Mesothelial cell of epicardium (in vitro differentiated cells): ENCODE results near the gene C16orf95. TPM values are rescaled to one million over a fixed set of nuclear protein-coding genes. Genes with fewer than 3 reads are reported as not detected.
"Not testable (repeated sequence)": the region's sequence is repeated elsewhere in the genome, so short reads cannot be mapped to it uniquely, and the experiment has no call there.

Experiments
- DNase-seq, 2 experiments: peaks; one replicate each; pipeline ENCODE4 v3.0.0; 2021; ENCODE audit warnings: low spot score in 2 of 2; ENCODE audit not compliant: unreplicated experiment in 2 of 2
- H3K27ac Mint-ChIP-seq: 2 replicates; pipeline ENCODE4 v1.8.0; 2021; ENCODE audit warnings: mixed read lengths
- H3K27me3 Mint-ChIP-seq: 2 replicates; pipeline ENCODE4 v1.8.0; 2021; ENCODE audit warnings: low read depth, mixed read lengths
- H3K36me3 Mint-ChIP-seq: 2 replicates; pipeline ENCODE4 v1.8.0; 2021; ENCODE audit warnings: mixed read lengths
- H3K4me1 Mint-ChIP-seq: 2 replicates; pipeline ENCODE4 v1.8.0; 2021; ENCODE audit warnings: mixed read lengths
- H3K4me3 Mint-ChIP-seq: 2 replicates; pipeline ENCODE4 v1.8.0; 2021; ENCODE audit warnings: mild to moderate bottlenecking, moderate library complexity, mixed read lengths
- H3K9me3 Mint-ChIP-seq: 2 replicates; pipeline ENCODE4 v1.8.0; 2021; ENCODE audit warnings: mixed read lengths
- total RNA-seq: library from RNA; stranded (reverse); gene quantifications from 3 replicates; pipeline ENCODE4 v1.2.1, GENCODE V29; 2021
- TF ChIP-seq, protein P1 (sequence below): fragments of 200-600 bp; sonication (generic); IDR thresholded peaks from one replicate; pipeline ENCODE4 v1.5.0; 2021; ENCODE audit warnings: antibody characterized with exemption; ENCODE audit not compliant: unreplicated experiment

C16orf95 gene
- total RNA-seq, 1 donor from 2014 or later: 4.6 TPM

DNA sequence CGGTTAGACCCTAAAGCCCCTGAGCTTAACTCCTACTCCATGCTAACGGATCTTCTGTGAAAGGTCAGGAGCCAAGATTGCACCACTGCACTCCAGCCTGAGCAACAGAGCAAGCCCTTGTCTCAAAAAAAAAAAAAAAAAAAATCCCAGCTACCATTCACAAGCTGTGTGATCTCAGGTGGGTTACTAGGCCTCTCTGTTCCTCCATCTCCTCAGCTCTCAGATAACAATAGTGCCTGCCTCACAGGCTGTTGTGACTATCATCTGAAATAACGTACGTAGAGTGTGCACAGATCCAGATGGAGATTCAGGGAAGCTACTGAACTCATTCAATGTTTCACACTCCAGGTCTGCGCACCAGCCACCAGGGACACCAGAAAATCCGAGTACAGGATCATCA lies 57.8 kb downstream of the C16orf95 start:
- H3K4me3 Mint-ChIP-seq: no peak overlapping the region
- TF ChIP-seq, protein P1, sequence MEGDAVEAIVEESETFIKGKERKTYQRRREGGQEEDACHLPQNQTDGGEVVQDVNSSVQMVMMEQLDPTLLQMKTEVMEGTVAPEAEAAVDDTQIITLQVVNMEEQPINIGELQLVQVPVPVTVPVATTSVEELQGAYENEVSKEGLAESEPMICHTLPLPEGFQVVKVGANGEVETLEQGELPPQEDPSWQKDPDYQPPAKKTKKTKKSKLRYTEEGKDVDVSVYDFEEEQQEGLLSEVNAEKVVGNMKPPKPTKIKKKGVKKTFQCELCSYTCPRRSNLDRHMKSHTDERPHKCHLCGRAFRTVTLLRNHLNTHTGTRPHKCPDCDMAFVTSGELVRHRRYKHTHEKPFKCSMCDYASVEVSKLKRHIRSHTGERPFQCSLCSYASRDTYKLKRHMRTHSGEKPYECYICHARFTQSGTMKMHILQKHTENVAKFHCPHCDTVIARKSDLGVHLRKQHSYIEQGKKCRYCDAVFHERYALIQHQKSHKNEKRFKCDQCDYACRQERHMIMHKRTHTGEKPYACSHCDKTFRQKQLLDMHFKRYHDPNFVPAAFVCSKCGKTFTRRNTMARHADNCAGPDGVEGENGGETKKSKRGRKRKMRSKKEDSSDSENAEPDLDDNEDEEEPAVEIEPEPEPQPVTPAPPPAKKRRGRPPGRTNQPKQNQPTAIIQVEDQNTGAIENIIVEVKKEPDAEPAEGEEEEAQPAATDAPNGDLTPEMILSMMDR: no peak
- no peak overlapping the region for H3K27ac Mint-ChIP-seq
- H3K27me3 Mint-ChIP-seq: peaks cover 13% of the 10 kb centered on the region
- peaks cover 7% of the 10 kb centered on the region for H3K9me3 Mint-ChIP-seq
- DNase-seq: no peak
- no peaks in the 10 kb centered on the region for H3K36me3 Mint-ChIP-seq
- no peaks in the 10 kb centered on the region for H3K4me1 Mint-ChIP-seq

DNA sequence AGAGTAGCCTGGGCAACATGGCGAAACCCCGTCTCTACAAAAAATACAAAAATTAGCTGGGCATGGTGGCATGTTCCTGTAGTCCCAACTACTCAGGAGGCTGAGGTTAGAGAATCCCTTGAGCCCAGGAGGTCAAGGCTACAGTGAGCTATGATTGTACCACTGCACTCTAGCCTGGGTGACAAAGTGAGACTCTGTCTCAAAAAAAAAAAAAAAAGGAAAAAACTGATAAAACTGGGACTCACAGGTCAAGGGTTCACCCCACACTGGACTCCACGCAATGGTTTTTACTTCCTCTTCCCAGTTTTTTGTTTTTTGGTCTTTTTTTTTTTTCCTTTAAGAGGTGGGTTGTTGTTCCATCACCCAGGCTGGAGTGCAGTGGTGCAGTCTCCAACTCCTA lies 58.5 kb downstream of the C16orf95 start:
- not testable (repeated sequence) for H3K9me3 Mint-ChIP-seq, H3K4me3 Mint-ChIP-seq, DNase-seq, H3K36me3 Mint-ChIP-seq, H3K27ac Mint-ChIP-seq, H3K4me1 Mint-ChIP-seq
- H3K27me3 Mint-ChIP-seq: peaks cover 17% of the 10 kb centered on the region

DNA sequence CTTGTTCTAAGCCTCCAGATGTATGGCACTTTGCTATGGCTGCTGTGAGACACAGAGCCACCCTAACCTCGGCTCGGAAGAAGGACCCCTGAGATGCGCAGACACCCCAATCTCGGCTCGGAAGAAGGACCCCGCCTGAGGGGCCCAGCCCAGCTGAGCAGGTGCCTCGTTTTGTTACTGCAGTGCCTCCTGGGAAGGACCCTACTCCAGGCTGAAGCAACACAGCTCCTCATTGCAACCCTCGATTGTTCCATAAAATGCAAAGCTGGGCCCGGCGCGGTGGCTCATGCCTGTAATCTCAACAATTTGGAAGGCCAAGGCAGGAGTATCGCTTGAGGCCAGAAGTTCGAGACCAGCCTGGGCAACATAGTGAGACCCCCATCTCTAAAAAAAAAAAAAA lies 61.3 kb downstream of the C16orf95 start:
- no peak overlapping the region for H3K27ac Mint-ChIP-seq
- H3K9me3 Mint-ChIP-seq: peaks cover 6% of the 10 kb centered on the region
- DNase-seq: no peak
- H3K36me3 Mint-ChIP-seq: no peaks in the 10 kb centered on the region
- H3K4me3 Mint-ChIP-seq: no peak overlapping the region
- TF ChIP-seq, protein P1: no peak
- no peaks in the 10 kb centered on the region for H3K4me1 Mint-ChIP-seq
- peaks cover 22% of the 10 kb centered on the region for H3K27me3 Mint-ChIP-seq

DNA sequence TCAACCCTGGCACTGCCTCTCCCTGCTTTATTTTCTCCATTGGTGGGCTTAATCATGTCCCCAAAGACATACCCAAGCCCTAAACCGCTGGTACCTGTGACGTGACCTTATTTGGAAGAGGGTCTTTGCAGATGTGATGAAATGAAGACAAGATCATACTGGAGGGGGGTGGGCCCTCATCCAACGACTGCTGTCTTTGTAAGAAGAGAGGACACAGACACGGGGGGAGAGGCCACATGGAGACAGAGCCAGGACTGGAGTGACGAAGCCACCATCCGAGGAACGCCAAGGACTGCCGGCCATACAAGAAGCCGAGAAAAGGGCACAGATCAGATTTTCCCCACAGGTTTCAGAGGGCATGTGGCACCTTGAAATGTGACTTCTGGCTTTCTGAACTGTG lies 62.5 kb downstream of the C16orf95 start:
- DNase-seq: no peak
- Mint-ChIP-seq H3K9me3 (no peaks in the 10 kb centered on the region), H3K27me3 (peaks cover 21% of the 10 kb centered on the region), H3K36me3 (no peaks in the 10 kb centered on the region), H3K27ac (no peak overlapping the region), H3K4me3 (no peak overlapping the region), H3K4me1 (no peaks in the 10 kb centered on the region)
- TF ChIP-seq, protein P1: no peak

DNA sequence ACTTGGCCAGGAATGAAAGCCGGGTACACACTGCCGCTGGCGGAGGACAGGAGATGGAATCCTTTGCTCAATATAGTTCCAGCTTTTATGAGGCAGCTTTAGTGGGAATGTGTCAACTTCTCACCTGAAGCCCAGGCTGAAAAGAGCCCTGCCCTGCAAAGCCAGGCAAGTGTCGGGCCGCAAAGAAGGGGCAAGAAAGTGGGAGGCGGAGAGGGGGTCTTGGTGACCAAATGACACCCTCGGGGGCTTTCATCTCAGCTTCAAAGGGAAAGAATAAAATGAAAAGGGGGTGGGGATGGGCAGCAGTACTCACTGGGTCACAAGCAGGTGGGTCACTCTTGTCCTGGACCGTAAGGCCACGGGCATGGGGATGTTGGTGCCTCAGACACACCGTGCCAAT lies 62.9 kb downstream of the C16orf95 start:
- Mint-ChIP-seq H3K4me3 (no peak overlapping the region), H3K4me1 (no peaks in the 10 kb centered on the region), H3K9me3 (no peaks in the 10 kb centered on the region), H3K27me3 (peaks cover 21% of the 10 kb centered on the region), H3K36me3 (no peaks in the 10 kb centered on the region), H3K27ac (no peak overlapping the region)
- no peak for DNase-seq
- TF ChIP-seq, protein P1: no peak

DNA sequence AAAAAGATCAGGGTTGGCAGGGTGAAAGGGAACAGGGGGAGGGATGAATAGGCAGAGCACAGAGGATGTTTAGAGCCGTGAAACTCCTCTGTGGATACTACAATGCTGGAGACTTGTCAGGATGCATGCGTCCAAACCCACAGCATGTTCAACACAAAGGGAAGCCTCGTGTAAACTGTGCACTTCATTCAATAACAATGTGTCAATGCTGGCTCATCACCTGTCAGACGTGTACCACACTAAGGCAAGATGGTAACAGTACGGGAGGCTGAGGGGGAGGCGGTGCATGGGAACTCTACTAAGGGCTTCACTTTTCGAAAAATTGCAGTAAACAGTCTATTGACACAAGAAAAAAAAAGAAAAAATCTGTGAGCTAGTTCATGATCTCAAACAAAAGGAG lies 63.7 kb downstream of the C16orf95 start:
- no peaks in the 10 kb centered on the region for H3K36me3 Mint-ChIP-seq
- no peaks in the 10 kb centered on the region for H3K9me3 Mint-ChIP-seq
- no peak overlapping the region for H3K4me3 Mint-ChIP-seq
- no peak overlapping the region for H3K27ac Mint-ChIP-seq
- H3K27me3 Mint-ChIP-seq: peaks cover 23% of the 10 kb centered on the region
- TF ChIP-seq, protein P1: no peak
- H3K4me1 Mint-ChIP-seq: no peaks in the 10 kb centered on the region
- DNase-seq: no peak

Other genes starting within 250 kb of the C16orf95 start
- gene FBXO31, start 66.4 kb upstream of the C16orf95 start, total RNA-seq: 37.0 to 38.1 TPM (median 37.3 TPM) in 3 replicates
- gene MAP1LC3B, start 74.9 kb upstream of the C16orf95 start, total RNA-seq: 39.6 to 41.6 TPM (median 41.2 TPM) in 3 replicates
- gene ZCCHC14, start 175.6 kb upstream of the C16orf95 start, total RNA-seq: 35.6 to 37.3 TPM (median 36.7 TPM) in 3 replicates